IPS-20b (cell line): Measurements from ENCODE around the gene ERGIC3.

Experiments
- H3K27ac ChIP-seq: one replicate; pipeline ENCODE4 v1.5.1; 2013; ENCODE audit warnings: low read length
- H3K27me3 ChIP-seq: 2 replicates; pipeline ENCODE4 v1.6.1; 2013; ENCODE audit warnings: mild to moderate bottlenecking, low read length, inconsistent platforms; ENCODE audit not compliant: insufficient read depth
- H3K36me3 ChIP-seq: 2 replicates; pipeline ENCODE4 v1.6.1; 2013; ENCODE audit warnings: low read depth, mild to moderate bottlenecking, inconsistent platforms, low read length, moderate library complexity; ENCODE audit not compliant: insufficient read depth
- H3K4me1 ChIP-seq: 2 replicates; pipeline ENCODE4 v1.6.1; 2013; ENCODE audit warnings: mild to moderate bottlenecking, control low read depth, inconsistent platforms, low read length, moderate library complexity; ENCODE audit not compliant: insufficient read depth
- H3K4me3 ChIP-seq: 2 replicates; pipeline ENCODE4 v1.5.1; 2013; ENCODE audit warnings: mild to moderate bottlenecking, low read length, inconsistent platforms
- H3K9ac ChIP-seq: 2 replicates; pipeline ENCODE4 v1.6.1; 2013; ENCODE audit warnings: low read depth, mild to moderate bottlenecking, inconsistent platforms, low read length, moderate library complexity
- H3K9me3 ChIP-seq: 2 replicates; pipeline ENCODE4 v1.6.1; 2013; ENCODE audit warnings: mild to moderate bottlenecking, low read depth, low read length, inconsistent platforms; ENCODE audit not compliant: insufficient read depth

Gene ERGIC3

GRCh38 chr20:35564905-35565304, 23.0 kb downstream of the ERGIC3 start:
- H3K4me1 ChIP-seq = peaks cover 5% of the 10 kb centered on the region; the same call in 1 of the 2 replicates
- no peaks in the 10 kb centered on the region for H3K9me3 ChIP-seq
- no peaks in the 10 kb centered on the region for H3K36me3 ChIP-seq
- no peaks in the 10 kb centered on the region for H3K27me3 ChIP-seq
- no peak overlapping the region for H3K9ac ChIP-seq
- no peak overlapping the region for H3K4me3 ChIP-seq
- no peak overlapping the region for H3K27ac ChIP-seq

GRCh38 chr20:35568645-35569044, 26.8 kb downstream of the ERGIC3 start:
- H3K36me3 ChIP-seq = no peaks in the 10 kb centered on the region
- no peak overlapping the region for H3K27ac ChIP-seq
- no peaks in the 10 kb centered on the region for H3K9me3 ChIP-seq
- H3K27me3 ChIP-seq = no peaks in the 10 kb centered on the region
- no peak overlapping the region for H3K9ac ChIP-seq
- H3K4me1 ChIP-seq = no peaks in the 10 kb centered on the region
- H3K4me3 ChIP-seq = no peak overlapping the region

GRCh38 chr20:35571555-35571954, 29.7 kb downstream of the ERGIC3 start:
- Histone ChIP-seq H3K27ac (no peak overlapping the region), H3K4me1 (no peaks in the 10 kb centered on the region), H3K36me3 (no peaks in the 10 kb centered on the region), H3K9me3 (no peaks in the 10 kb centered on the region), H3K9ac (no peak overlapping the region), H3K27me3 (no peaks in the 10 kb centered on the region), H3K4me3 (no peak overlapping the region)

GRCh38 chr20:35572838-35573237, 31.0 kb downstream of the ERGIC3 start:
- no peak overlapping the region for H3K4me3 ChIP-seq
- no peaks in the 10 kb centered on the region for H3K36me3 ChIP-seq
- no peak overlapping the region for H3K9ac ChIP-seq
- H3K27me3 ChIP-seq = no peaks in the 10 kb centered on the region
- no peaks in the 10 kb centered on the region for H3K9me3 ChIP-seq
- H3K27ac ChIP-seq = no peak overlapping the region
- no peaks in the 10 kb centered on the region for H3K4me1 ChIP-seq

- no peaks in the 10 kb centered on the region for H3K4me1 ChIP-seq
- H3K27ac ChIP-seq = no peak overlapping the region
- no peaks in the 10 kb centered on the region for H3K27me3 ChIP-seq
- H3K9ac ChIP-seq = no peak overlapping the region
- no peak overlapping the region for H3K4me3 ChIP-seq
- no peaks in the 10 kb centered on the region for H3K9me3 ChIP-seq
- H3K36me3 ChIP-seq = no peaks in the 10 kb centered on the region
Measured at GRCh38 chr20:35575958-35576357, 34.1 kb downstream of the ERGIC3 start.

- Histone ChIP-seq H3K27ac (no peak overlapping the region), H3K4me3 (no peak overlapping the region), H3K27me3 (no peaks in the 10 kb centered on the region), H3K9ac (no peak overlapping the region), H3K4me1 (no peaks in the 10 kb centered on the region), H3K9me3 (no peaks in the 10 kb centered on the region), H3K36me3 (no peaks in the 10 kb centered on the region)
Measured at GRCh38 chr20:35576816-35577215, 34.9 kb downstream of the ERGIC3 start.

GRCh38 chr20:35578469-35578868, 36.6 kb downstream of the ERGIC3 start:
- no peaks in the 10 kb centered on the region for H3K36me3 ChIP-seq
- H3K9ac ChIP-seq = no peak overlapping the region
- no peaks in the 10 kb centered on the region for H3K4me1 ChIP-seq
- H3K27ac ChIP-seq = no peak overlapping the region
- no peaks in the 10 kb centered on the region for H3K27me3 ChIP-seq
- no peak overlapping the region for H3K4me3 ChIP-seq
- H3K9me3 ChIP-seq = no peaks in the 10 kb centered on the region

- H3K4me1 ChIP-seq = no peaks in the 10 kb centered on the region
- no peak overlapping the region for H3K27ac ChIP-seq
- no peaks in the 10 kb centered on the region for H3K36me3 ChIP-seq
- no peak overlapping the region for H3K9ac ChIP-seq
- H3K4me3 ChIP-seq = no peak overlapping the region
- no peaks in the 10 kb centered on the region for H3K9me3 ChIP-seq
- no peaks in the 10 kb centered on the region for H3K27me3 ChIP-seq
Measured at GRCh38 chr20:35579196-35579595, 37.3 kb downstream of the ERGIC3 start.

GRCh38 chr20:35582131-35582530, 40.3 kb downstream of the ERGIC3 start:
- H3K9ac ChIP-seq = no peak overlapping the region
- no peaks in the 10 kb centered on the region for H3K9me3 ChIP-seq
- H3K27ac ChIP-seq = no peak overlapping the region
- no peak overlapping the region for H3K4me3 ChIP-seq
- no peaks in the 10 kb centered on the region for H3K4me1 ChIP-seq
- H3K27me3 ChIP-seq = no peaks in the 10 kb centered on the region
- no peaks in the 10 kb centered on the region for H3K36me3 ChIP-seq

- no peak overlapping the region for H3K9ac ChIP-seq
- H3K27me3 ChIP-seq = no peaks in the 10 kb centered on the region
- H3K4me1 ChIP-seq = no peaks in the 10 kb centered on the region
- H3K27ac ChIP-seq = no peak overlapping the region
- no peak overlapping the region for H3K4me3 ChIP-seq
- no peaks in the 10 kb centered on the region for H3K9me3 ChIP-seq
- H3K36me3 ChIP-seq = no peaks in the 10 kb centered on the region
Measured at GRCh38 chr20:35582741-35583404, 41.0 kb downstream of the ERGIC3 start.

GRCh38 chr20:35583636-35584560, 42.0 kb downstream of the ERGIC3 start:
- Histone ChIP-seq H3K9me3 (no peaks in the 10 kb centered on the region), H3K27me3 (no peaks in the 10 kb centered on the region), H3K4me1 (no peaks in the 10 kb centered on the region), H3K36me3 (no peaks in the 10 kb centered on the region), H3K4me3 (no peak overlapping the region), H3K9ac (no peak overlapping the region), H3K27ac (no peak overlapping the region)
